Lower leg skin (tissue), 3 donors: ENCODE measurements around the gene OR4D1.

Experiments used
- POLR2A ChIP-seq, 2 donors: fragments of 450-650 bp; IDR thresholded peaks; one replicate each; pipeline ENCODE4 v1.6.1; 2016 to 2017; ENCODE audit warnings: antibody characterized with exemption in 2 of 2, mild to moderate bottlenecking in 1 of 2, moderate library complexity in 1 of 2
- TF ChIP-seq, protein P1 (sequence below), 3 donors: fragments of 450-650 bp; IDR thresholded peaks; one replicate each; pipeline ENCODE4 v1.5.1; 2016; ENCODE audit warnings: antibody characterized with exemption in 3 of 3, mild to moderate bottlenecking in 3 of 3, moderate library complexity in 2 of 3

GRCh38 chr17:58144801-58145200 is 3.4 kb upstream of the OR4D1 start:
- TF ChIP-seq, protein P1, sequence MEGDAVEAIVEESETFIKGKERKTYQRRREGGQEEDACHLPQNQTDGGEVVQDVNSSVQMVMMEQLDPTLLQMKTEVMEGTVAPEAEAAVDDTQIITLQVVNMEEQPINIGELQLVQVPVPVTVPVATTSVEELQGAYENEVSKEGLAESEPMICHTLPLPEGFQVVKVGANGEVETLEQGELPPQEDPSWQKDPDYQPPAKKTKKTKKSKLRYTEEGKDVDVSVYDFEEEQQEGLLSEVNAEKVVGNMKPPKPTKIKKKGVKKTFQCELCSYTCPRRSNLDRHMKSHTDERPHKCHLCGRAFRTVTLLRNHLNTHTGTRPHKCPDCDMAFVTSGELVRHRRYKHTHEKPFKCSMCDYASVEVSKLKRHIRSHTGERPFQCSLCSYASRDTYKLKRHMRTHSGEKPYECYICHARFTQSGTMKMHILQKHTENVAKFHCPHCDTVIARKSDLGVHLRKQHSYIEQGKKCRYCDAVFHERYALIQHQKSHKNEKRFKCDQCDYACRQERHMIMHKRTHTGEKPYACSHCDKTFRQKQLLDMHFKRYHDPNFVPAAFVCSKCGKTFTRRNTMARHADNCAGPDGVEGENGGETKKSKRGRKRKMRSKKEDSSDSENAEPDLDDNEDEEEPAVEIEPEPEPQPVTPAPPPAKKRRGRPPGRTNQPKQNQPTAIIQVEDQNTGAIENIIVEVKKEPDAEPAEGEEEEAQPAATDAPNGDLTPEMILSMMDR (IDR thresholded peaks at IDR 0.05): no peak
- no peak for TF ChIP-seq POLR2A (IDR thresholded peaks at IDR 0.05)
